ENCODE results near the gene WBP1L.

Gene WBP1L

GRCh38 chr10:102701272-102701671 lies 42.5 kb upstream of the WBP1L start:
- Histone ChIP-seq H3K4me2 (ENCODE audit: insufficient read depth, low read length, poor library complexity, severe bottlenecking) (no peak overlapping the region), H3K4me3 (ENCODE audit: low read length in 2 of 2) (no peak overlapping the region), H3K4me1 (ENCODE audit: control insufficient read depth in 2 of 2, insufficient read depth in 1 of 2, low read depth in 1 of 2, low read length in 2 of 2) (peaks cover 0 to 2% of the 10 kb centered on the region in 2 donors), H3K9me3 (replicated peaks in 1 of 2; ENCODE audit: control insufficient read depth in 2 of 2, insufficient read depth in 1 of 2, low read depth in 1 of 2, low read length in 2 of 2) (peaks cover 0 to 3% of the 10 kb centered on the region in 2 donors), H3K9ac (ENCODE audit: low read depth, low read length, poor library complexity) (no peak overlapping the region), H2BK120ac (ENCODE audit: low read depth, low read length) (no peak overlapping the region), H2AK5ac (ENCODE audit: low read depth, low read length) (no peak overlapping the region), H2BK15ac (ENCODE audit: low read length) (no peak overlapping the region), H3K23ac (ENCODE audit: low read depth, low read length, poor library complexity) (no peak overlapping the region), H3K18ac (ENCODE audit: low read length) (no peak overlapping the region), H3K14ac (ENCODE audit: low read length) (no peak overlapping the region), H4K8ac (ENCODE audit: low read depth, low read length) (no peak overlapping the region), H2AFZ (ENCODE audit: low read length) (no peak overlapping the region), H2BK5ac (ENCODE audit: low read length) (no peak overlapping the region), H3K27ac (replicated peaks; ENCODE audit: low read length) (no peak overlapping the region), H4K91ac (ENCODE audit: low read depth, low read length, poor library complexity) (no peak overlapping the region), H3K36me3 (replicated peaks in 1 of 2; ENCODE audit: control insufficient read depth in 2 of 2, insufficient read depth in 2 of 2, low read length in 2 of 2) (peaks cover 26 to 65% of the 10 kb centered on the region in 2 donors), H3K79me1 (ENCODE audit: low read depth, low read length) (peaks cover 6% of the 10 kb centered on the region), H2BK12ac (ENCODE audit: low read length) (no peak overlapping the region), H3K4ac (ENCODE audit: low read length) (no peak overlapping the region), H3K27me3 (ENCODE audit: control insufficient read depth in 3 of 3, insufficient read depth in 3 of 3, low read depth in 1 of 3, low read length in 3 of 3) (no peaks in the 10 kb centered on the region)
- no CpG with 5 or more reads among the region's 3 CpGs for WGBS, 2 donors (ENCODE audit: extremely low coverage in 2 of 2, insufficient read length in 2 of 2, insufficient replicate concordance in 1 of 2)
- no peak for DNase-seq (ENCODE audit: low spot score)

GRCh38 chr10:102701796-102702195 lies 42.0 kb upstream of the WBP1L start:
- Histone ChIP-seq H3K27ac (replicated peaks; ENCODE audit: low read length) (no peak overlapping the region), H2AFZ (ENCODE audit: low read length) (no peak overlapping the region), H3K14ac (ENCODE audit: low read length) (no peak overlapping the region), H3K36me3 (replicated peaks in 1 of 2; ENCODE audit: control insufficient read depth in 2 of 2, insufficient read depth in 2 of 2, low read length in 2 of 2) (peaks cover 22 to 60% of the 10 kb centered on the region in 2 donors), H4K8ac (ENCODE audit: low read depth, low read length) (no peak overlapping the region), H3K4me3 (ENCODE audit: low read length in 2 of 2) (no peak overlapping the region), H3K4ac (ENCODE audit: low read length) (no peak overlapping the region), H3K18ac (ENCODE audit: low read length) (no peak overlapping the region), H2AK5ac (ENCODE audit: low read depth, low read length) (no peak overlapping the region), H2BK120ac (ENCODE audit: low read depth, low read length) (no peak overlapping the region), H3K4me1 (ENCODE audit: control insufficient read depth in 2 of 2, insufficient read depth in 1 of 2, low read depth in 1 of 2, low read length in 2 of 2) (peaks cover 0 to 2% of the 10 kb centered on the region in 2 donors), H2BK15ac (ENCODE audit: low read length) (no peak overlapping the region), H3K23ac (ENCODE audit: low read depth, low read length, poor library complexity) (no peak overlapping the region), H3K79me1 (ENCODE audit: low read depth, low read length) (peaks cover 5% of the 10 kb centered on the region), H2BK12ac (ENCODE audit: low read length) (no peak overlapping the region), H3K9me3 (replicated peaks in 1 of 2; ENCODE audit: control insufficient read depth in 2 of 2, insufficient read depth in 1 of 2, low read depth in 1 of 2, low read length in 2 of 2) (peaks cover 0 to 2% of the 10 kb centered on the region in 2 donors), H3K9ac (ENCODE audit: low read depth, low read length, poor library complexity) (no peak overlapping the region), H3K4me2 (ENCODE audit: insufficient read depth, low read length, poor library complexity, severe bottlenecking) (no peak overlapping the region), H4K91ac (ENCODE audit: low read depth, low read length, poor library complexity) (no peak overlapping the region), H3K27me3 (ENCODE audit: control insufficient read depth in 3 of 3, insufficient read depth in 3 of 3, low read depth in 1 of 3, low read length in 3 of 3) (no peaks in the 10 kb centered on the region), H2BK5ac (ENCODE audit: low read length) (no peak overlapping the region)
- DNase-seq (ENCODE audit: low spot score) = no peak
- no CpG with 5 or more reads among the region's 3 CpGs for WGBS, 2 donors (ENCODE audit: extremely low coverage in 2 of 2, insufficient read length in 2 of 2, insufficient replicate concordance in 1 of 2)

DNA sequence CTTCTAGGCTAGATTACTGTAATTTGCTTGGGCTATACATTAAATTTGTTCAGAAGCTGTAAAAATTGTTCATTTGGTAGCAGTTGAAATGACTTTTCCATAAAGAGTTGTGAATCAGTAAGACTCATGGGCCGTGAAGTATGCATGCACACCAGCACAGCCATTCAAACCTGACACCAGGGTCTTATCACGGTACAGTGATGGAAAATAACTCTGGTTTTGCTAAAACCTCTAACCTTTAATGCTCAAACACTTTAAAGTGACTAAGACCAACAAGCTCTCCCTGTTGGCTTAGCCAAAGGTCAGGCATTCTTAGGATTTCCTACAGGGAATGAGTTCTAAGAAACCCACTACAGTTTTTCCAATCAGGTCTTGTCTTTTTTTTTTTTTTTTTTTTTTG lies 41.0 kb upstream of the WBP1L start:
- H3K9ac ChIP-seq (ENCODE audit: low read depth, low read length, poor library complexity) = no peak overlapping the region
- H3K14ac ChIP-seq (ENCODE audit: low read length) = no peak overlapping the region
- no peak overlapping the region for H2BK5ac ChIP-seq (ENCODE audit: low read length)
- H3K27me3 ChIP-seq (ENCODE audit: control insufficient read depth in 3 of 3, insufficient read depth in 3 of 3, low read depth in 1 of 3, low read length in 3 of 3) = no peaks in the 10 kb centered on the region
- peaks cover 19 to 51% of the 10 kb centered on the region in 2 donors for H3K36me3 ChIP-seq (replicated peaks in 1 of 2; ENCODE audit: control insufficient read depth in 2 of 2, insufficient read depth in 2 of 2, low read length in 2 of 2)
- peaks cover 0 to 2% of the 10 kb centered on the region in 2 donors for H3K9me3 ChIP-seq (replicated peaks in 1 of 2; ENCODE audit: control insufficient read depth in 2 of 2, insufficient read depth in 1 of 2, low read depth in 1 of 2, low read length in 2 of 2)
- no peak overlapping the region for H3K4me3 ChIP-seq (ENCODE audit: low read length in 2 of 2)
- H3K4me2 ChIP-seq (ENCODE audit: insufficient read depth, low read length, poor library complexity, severe bottlenecking) = no peak overlapping the region
- H2AFZ ChIP-seq (ENCODE audit: low read length) = no peak overlapping the region
- no peak overlapping the region for H4K8ac ChIP-seq (ENCODE audit: low read depth, low read length)
- no peak overlapping the region for H2AK5ac ChIP-seq (ENCODE audit: low read depth, low read length)
- no CpG with 5 or more reads among the region's 2 CpGs for WGBS, 2 donors (ENCODE audit: extremely low coverage in 2 of 2, insufficient read length in 2 of 2, insufficient replicate concordance in 1 of 2)
- no peak overlapping the region for H2BK120ac ChIP-seq (ENCODE audit: low read depth, low read length)
- no peak overlapping the region for H3K27ac ChIP-seq (replicated peaks; ENCODE audit: low read length)
- H3K4ac ChIP-seq (ENCODE audit: low read length) = no peak overlapping the region
- no peak overlapping the region for H3K18ac ChIP-seq (ENCODE audit: low read length)
- no peak for DNase-seq (ENCODE audit: low spot score)
- peaks cover 4% of the 10 kb centered on the region for H3K79me1 ChIP-seq (ENCODE audit: low read depth, low read length)
- no peak overlapping the region for H4K91ac ChIP-seq (ENCODE audit: low read depth, low read length, poor library complexity)
- no peak overlapping the region for H2BK15ac ChIP-seq (ENCODE audit: low read length)
- no peak overlapping the region for H3K23ac ChIP-seq (ENCODE audit: low read depth, low read length, poor library complexity)
- H2BK12ac ChIP-seq (ENCODE audit: low read length) = no peak overlapping the region
- H3K4me1 ChIP-seq (ENCODE audit: control insufficient read depth in 2 of 2, insufficient read depth in 1 of 2, low read depth in 1 of 2, low read length in 2 of 2) = peaks cover 0 to 2% of the 10 kb centered on the region in 2 donors

DNA sequence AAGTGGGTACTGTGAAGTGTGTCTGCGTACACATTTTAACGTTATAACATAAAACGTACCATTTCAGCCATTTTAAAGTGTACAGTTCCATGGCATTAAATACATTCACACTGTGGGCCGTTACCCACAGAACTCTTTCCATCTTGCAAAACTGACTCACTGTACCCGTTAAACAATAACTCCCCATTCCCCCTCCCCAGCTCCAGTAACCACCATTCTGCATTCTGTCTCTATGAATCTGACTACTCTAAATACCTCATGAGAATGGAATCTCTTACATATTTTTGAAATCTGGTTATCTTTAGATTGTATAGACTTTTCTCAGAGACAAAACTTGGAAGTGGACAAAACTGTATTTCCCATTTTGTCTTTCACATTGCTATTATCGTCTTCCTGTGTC lies 38.8 kb upstream of the WBP1L start:
- no peak overlapping the region for H3K4me2 ChIP-seq (ENCODE audit: insufficient read depth, low read length, poor library complexity, severe bottlenecking)
- no peak overlapping the region for H2BK120ac ChIP-seq (ENCODE audit: low read depth, low read length)
- no peak overlapping the region for H2AK5ac ChIP-seq (ENCODE audit: low read depth, low read length)
- H3K14ac ChIP-seq (ENCODE audit: low read length) = no peak overlapping the region
- no peak overlapping the region for H3K4me3 ChIP-seq (ENCODE audit: low read length in 2 of 2)
- H3K4ac ChIP-seq (ENCODE audit: low read length) = no peak overlapping the region
- H2AFZ ChIP-seq (ENCODE audit: low read length) = no peak overlapping the region
- H3K9me3 ChIP-seq (replicated peaks in 1 of 2; ENCODE audit: control insufficient read depth in 2 of 2, insufficient read depth in 1 of 2, low read depth in 1 of 2, low read length in 2 of 2) = peaks cover 0 to 2% of the 10 kb centered on the region in 2 donors
- H3K9ac ChIP-seq (ENCODE audit: low read depth, low read length, poor library complexity) = no peak overlapping the region
- peak overlapping the region; percentile 1 for H4K91ac ChIP-seq (ENCODE audit: low read depth, low read length, poor library complexity)
- no peak overlapping the region for H4K8ac ChIP-seq (ENCODE audit: low read depth, low read length)
- H3K27me3 ChIP-seq (ENCODE audit: control insufficient read depth in 3 of 3, insufficient read depth in 3 of 3, low read depth in 1 of 3, low read length in 3 of 3) = no peaks in the 10 kb centered on the region
- no peak overlapping the region for H2BK15ac ChIP-seq (ENCODE audit: low read length)
- H2BK5ac ChIP-seq (ENCODE audit: low read length) = no peak overlapping the region
- peaks cover 0 to 2% of the 10 kb centered on the region in 2 donors for H3K4me1 ChIP-seq (ENCODE audit: control insufficient read depth in 2 of 2, insufficient read depth in 1 of 2, low read depth in 1 of 2, low read length in 2 of 2)
- no peak overlapping the region for H2BK12ac ChIP-seq (ENCODE audit: low read length)
- no peak overlapping the region for H3K18ac ChIP-seq (ENCODE audit: low read length)
- H3K27ac ChIP-seq (replicated peaks; ENCODE audit: low read length) = no peak overlapping the region
- H3K79me1 ChIP-seq (ENCODE audit: low read depth, low read length) = peaks cover 4% of the 10 kb centered on the region
- peak overlapping the region; percentile 95 for H3K23ac ChIP-seq (ENCODE audit: low read depth, low read length, poor library complexity)
- no CpG with 5 or more reads among the region's 6 CpGs for WGBS, 2 donors (ENCODE audit: extremely low coverage in 2 of 2, insufficient read length in 2 of 2, insufficient replicate concordance in 1 of 2)
- peaks cover 7 to 29% of the 10 kb centered on the region in 2 donors for H3K36me3 ChIP-seq (replicated peaks in 1 of 2; ENCODE audit: control insufficient read depth in 2 of 2, insufficient read depth in 2 of 2, low read length in 2 of 2)
- DNase-seq (ENCODE audit: low spot score) = no peak

Data from neuronal stem cell (in vitro differentiated cells).